ENCODE results near the gene TBC1D16.

TBC1D16 gene

GRCh38 chr17:79931817-79932309, 103.8 kb downstream of the TBC1D16 start:
- TF ChIP-seq POLR2AphosphoS5 (IDR thresholded peaks at IDR 0.05; ENCODE audit: borderline replicate concordance, low read depth, low read length) = no peak
- no peak for TF ChIP-seq EZH2 (IDR thresholded peaks at IDR 0.05)
- TF ChIP-seq FOXP2 (optimal IDR thresholded peaks at IDR 0.05; ENCODE audit: control extremely low read depth, extremely low read length, insufficient read depth) = no peak
- Histone ChIP-seq H3K9me3 (ENCODE audit: low read depth, low read length) (no peaks in the 10 kb centered on the region), H3K36me3 (ENCODE audit: insufficient read depth, low read length) (no peaks in the 10 kb centered on the region), H3K9ac (ENCODE audit: insufficient read length) (no peak overlapping the region), H3K27ac (no peak overlapping the region), H3K4me3 (no peak overlapping the region)
- no peak for DNase-seq (ENCODE audit: low read depth, low spot score)

DNA sequence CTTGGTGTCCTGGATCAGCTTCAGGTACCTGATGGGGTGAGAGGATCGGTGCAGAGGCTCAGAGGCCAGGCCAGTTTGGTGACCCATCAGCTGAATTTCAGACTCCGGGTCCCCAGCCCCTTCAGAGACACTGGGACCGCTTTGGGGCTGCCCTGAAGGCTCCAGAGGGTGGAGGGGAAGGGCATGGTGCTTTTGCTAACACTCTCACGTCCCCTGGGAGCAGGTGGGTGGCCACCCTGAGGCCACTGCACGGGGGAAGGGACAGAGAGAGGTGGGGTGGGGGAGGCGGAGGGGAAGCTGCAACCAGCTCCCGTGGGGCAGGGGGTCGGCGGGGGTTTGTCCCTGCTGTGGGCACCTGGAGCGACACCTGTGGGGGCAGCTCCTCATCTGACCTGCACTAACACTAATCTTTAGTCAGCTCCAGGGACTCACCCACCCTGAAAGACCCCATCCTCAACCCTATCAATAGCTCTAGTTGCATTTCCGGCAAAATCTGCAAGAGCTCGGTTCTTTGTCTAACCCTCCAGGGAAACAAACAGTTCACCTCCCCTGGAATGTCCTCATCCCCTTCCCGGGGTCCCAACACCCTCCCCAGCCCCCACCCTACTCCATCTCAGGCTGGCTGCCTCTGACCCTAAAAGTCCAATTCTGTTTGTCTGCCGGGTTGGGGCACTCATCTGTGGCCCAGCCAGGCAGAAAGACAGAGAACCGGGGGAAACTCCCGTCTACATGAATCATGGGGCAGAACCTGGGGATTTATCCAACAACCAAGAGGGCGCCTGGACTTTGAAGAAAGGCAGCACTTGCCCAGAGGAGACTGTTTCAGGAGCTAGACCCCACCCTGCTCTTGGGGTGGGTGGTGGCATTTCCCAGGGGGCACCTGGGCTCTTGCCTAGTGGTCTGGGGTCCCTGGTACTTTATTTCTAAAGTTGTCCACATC, 104.5 kb downstream of the TBC1D16 start:
- H3K4me3 ChIP-seq = peak overlapping the region; percentile 72; the same call in 1 of the 2 replicates
- no peak overlapping the region for H3K9ac ChIP-seq (ENCODE audit: insufficient read length)
- no peaks in the 10 kb centered on the region for H3K36me3 ChIP-seq (ENCODE audit: insufficient read depth, low read length)
- no peaks in the 10 kb centered on the region for H3K9me3 ChIP-seq (ENCODE audit: low read depth, low read length)
- TF ChIP-seq POLR2AphosphoS5 (IDR thresholded peaks at IDR 0.05; ENCODE audit: borderline replicate concordance, low read depth, low read length) = no peak
- TF ChIP-seq FOXP2 (optimal IDR thresholded peaks at IDR 0.05; ENCODE audit: control extremely low read depth, extremely low read length, insufficient read depth) = no peak
- TF ChIP-seq EZH2 (IDR thresholded peaks at IDR 0.05) = no peak
- no peak for DNase-seq (ENCODE audit: low read depth, low spot score)
- no peak overlapping the region for H3K27ac ChIP-seq

DNA sequence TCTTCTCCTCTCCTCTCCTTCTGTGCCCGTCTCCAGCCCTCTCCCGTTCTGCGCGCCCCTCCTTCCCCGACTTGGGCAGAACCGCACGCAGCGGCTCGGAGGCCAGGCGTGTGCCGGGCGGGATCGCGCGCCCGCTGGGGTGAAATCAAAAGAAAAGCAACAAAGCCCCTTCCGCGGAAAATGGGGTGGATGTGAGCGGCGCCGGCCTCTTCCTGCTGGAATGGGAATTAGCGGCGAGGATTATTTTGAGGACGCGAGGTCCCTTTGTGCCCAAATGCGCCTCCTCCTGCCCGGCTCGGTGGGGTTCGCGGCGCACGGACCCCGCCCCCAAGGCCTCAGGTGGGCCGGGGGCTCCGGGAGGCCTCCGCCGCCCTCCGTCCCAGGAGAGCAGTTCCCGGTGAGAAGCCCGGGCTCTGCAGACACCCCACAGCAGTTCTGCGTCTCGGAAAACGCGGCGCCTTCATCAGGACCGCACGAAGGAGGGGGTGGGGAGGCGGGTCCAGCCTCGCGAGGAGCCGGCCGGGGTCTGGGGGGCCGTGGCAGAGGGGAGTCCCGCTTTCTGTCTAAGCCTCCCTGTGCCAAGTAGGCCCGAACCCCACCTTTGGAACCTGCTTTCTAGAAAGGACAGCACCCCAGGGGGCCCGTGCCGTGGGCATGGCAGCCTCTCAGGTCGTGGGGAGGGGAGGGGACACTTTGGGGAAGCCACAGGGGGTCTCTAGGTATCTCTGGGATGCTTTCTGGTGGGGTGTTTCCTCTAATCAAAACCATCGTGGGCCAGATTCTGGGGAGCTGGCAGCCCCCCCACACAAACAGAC, 105.4 kb downstream of the TBC1D16 start:
- H3K4me3 ChIP-seq = peak overlapping the region; percentile 72
- TF ChIP-seq FOXP2 (optimal IDR thresholded peaks at IDR 0.05; ENCODE audit: control extremely low read depth, extremely low read length, insufficient read depth) = no peak
- no peak for DNase-seq (ENCODE audit: low read depth, low spot score)
- no peaks in the 10 kb centered on the region for H3K36me3 ChIP-seq (ENCODE audit: insufficient read depth, low read length)
- H3K9ac ChIP-seq (ENCODE audit: insufficient read length) = peak overlapping the region; percentile 47
- H3K27ac ChIP-seq = no peak overlapping the region
- no peaks in the 10 kb centered on the region for H3K9me3 ChIP-seq (ENCODE audit: low read depth, low read length)

DNA sequence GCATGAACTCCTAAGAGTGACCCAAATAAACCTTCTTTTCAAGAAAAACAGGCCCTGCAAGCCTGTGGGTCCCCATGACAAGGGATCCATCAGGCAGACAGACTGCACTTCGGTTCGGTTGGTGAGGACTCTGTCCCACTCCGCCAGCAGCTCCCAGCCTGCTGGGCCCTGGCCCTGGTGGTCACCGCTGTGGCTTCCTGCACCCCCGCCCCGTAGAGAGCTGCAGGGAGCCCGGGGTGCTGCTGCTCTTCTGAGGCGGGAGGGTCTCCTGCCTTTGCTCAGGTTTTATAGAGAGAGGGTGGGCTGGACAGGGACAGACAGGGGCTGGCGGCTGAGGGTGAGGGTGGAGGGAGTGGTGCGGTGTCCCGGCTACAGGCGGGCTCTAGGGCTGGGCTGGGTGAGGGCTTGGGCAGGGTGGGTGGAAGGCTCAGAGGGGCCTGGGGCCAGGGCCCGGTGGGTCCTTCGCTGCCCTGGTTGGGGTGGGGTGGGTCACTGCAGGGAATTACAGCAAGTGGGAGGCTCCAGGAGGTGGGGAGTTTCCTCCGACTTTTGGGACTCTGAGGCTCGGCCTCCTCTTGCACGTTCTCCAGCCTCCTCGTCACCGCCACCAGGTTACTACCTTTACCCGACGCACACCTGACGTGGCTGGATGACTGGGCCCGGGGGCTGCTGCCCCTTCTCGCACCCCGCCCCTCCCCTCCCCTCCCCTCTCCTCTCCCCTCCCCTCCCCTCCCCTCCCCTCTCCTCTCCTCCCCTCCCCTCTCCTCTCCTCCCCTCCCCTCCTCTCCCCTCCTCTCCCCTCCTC, 106.2 kb downstream of the TBC1D16 start:
- Histone ChIP-seq H3K9me3 (ENCODE audit: low read depth, low read length) (no peaks in the 10 kb centered on the region), H3K9ac (ENCODE audit: insufficient read length) (no peak overlapping the region), H3K4me3 (no peak overlapping the region), H3K27ac (no peak overlapping the region), H3K36me3 (ENCODE audit: insufficient read depth, low read length) (no peaks in the 10 kb centered on the region)
- no peak for DNase-seq (ENCODE audit: low read depth, low spot score)
- TF ChIP-seq FOXP2 (optimal IDR thresholded peaks at IDR 0.05; ENCODE audit: control extremely low read depth, extremely low read length, insufficient read depth) (no peak), POLR2AphosphoS5 (IDR thresholded peaks at IDR 0.05; ENCODE audit: borderline replicate concordance, low read depth, low read length) (no peak), EZH2 (IDR thresholded peaks at IDR 0.05) (no peak)

- Histone ChIP-seq H3K9ac (ENCODE audit: insufficient read length) (no peak overlapping the region), H3K4me3 (no peak overlapping the region), H3K9me3 (ENCODE audit: low read depth, low read length) (no peaks in the 10 kb centered on the region), H3K36me3 (ENCODE audit: insufficient read depth, low read length) (no peaks in the 10 kb centered on the region), H3K27ac (no peak overlapping the region)
- TF ChIP-seq FOXP2 (optimal IDR thresholded peaks at IDR 0.05; ENCODE audit: control extremely low read depth, extremely low read length, insufficient read depth) (no peak), POLR2AphosphoS5 (IDR thresholded peaks at IDR 0.05; ENCODE audit: borderline replicate concordance, low read depth, low read length) (no peak), EZH2 (IDR thresholded peaks at IDR 0.05) (no peak)
- no peak for DNase-seq (ENCODE audit: low read depth, low spot score)
Measured at GRCh38 chr17:79928502-79929256, 107.0 kb downstream of the TBC1D16 start.

DNA sequence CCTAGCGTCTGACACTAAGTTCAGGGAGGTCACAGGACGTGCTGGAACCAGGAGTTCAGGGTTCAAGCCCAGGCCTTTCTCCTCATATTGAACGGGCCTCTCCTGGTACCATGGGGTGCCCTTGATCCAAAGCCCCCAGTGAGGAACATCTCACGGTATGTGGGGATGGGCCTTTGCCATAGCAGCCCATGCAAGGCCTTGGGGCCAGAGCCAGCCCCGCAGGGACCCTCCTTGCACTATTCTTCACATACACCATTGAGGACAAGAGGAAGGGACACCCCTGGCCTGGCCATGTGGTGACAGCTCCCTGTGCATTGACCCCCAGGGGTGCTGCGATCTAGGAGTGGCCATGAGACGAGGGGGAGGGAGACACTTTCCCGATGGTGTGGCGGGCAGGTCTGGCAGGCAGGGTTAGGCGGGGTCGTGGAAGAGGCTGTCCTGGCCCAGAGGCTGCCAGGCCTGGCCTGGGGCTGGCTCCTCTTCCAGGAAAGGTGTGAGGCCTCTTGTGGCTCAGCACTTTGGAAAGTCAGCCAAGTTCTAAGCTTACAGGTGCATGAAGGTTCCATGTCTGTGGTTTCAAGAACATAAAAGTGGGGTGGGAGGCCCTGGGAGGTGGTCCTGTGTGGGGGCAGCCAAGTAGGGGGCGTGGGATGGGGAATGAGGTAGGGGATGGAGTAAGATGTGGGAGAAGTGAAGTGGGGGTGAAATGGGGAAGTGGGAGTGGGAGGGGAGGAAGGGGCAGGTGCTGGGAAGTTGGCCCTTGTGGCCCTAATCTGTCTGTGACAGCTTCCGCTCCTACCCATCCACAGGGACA, 107.8 kb downstream of the TBC1D16 start:
- Histone ChIP-seq H3K9ac (ENCODE audit: insufficient read length) (no peak overlapping the region), H3K4me3 (no peak overlapping the region), H3K9me3 (ENCODE audit: low read depth, low read length) (no peaks in the 10 kb centered on the region), H3K36me3 (ENCODE audit: insufficient read depth, low read length) (no peaks in the 10 kb centered on the region), H3K27ac (no peak overlapping the region)
- no peak for DNase-seq (ENCODE audit: low read depth, low spot score)
- TF ChIP-seq POLR2AphosphoS5 (IDR thresholded peaks at IDR 0.05; ENCODE audit: borderline replicate concordance, low read depth, low read length) = no peak
- no peak for TF ChIP-seq FOXP2 (optimal IDR thresholded peaks at IDR 0.05; ENCODE audit: control extremely low read depth, extremely low read length, insufficient read depth)
- TF ChIP-seq EZH2 (IDR thresholded peaks at IDR 0.05) = no peak

All from SK-N-MC (cell line).